RWPE2 (cell line): Measurements from ENCODE around the gene GORASP2.
A peak's percentile ranks its signal among the peaks of the same experiment; 100 is the strongest.

Source experiments
- ATAC-seq: fragments of 200-7000 bp; cut with Tn5 transposase; 3 replicates; pipeline ENCODE4 v1.9.1; 2021; ENCODE audit warnings: low read depth
- DNase-seq: peaks from one replicate; pipeline ENCODE4 v3.0.0-alpha.2; 2020; ENCODE audit warnings: low spot score
- H3K27ac ChIP-seq: fragments of 450-650 bp; 2 replicates; pipeline ENCODE4 v1.5.1; 2017; ENCODE audit warnings: mild to moderate bottlenecking; ENCODE audit not compliant: poor library complexity, severe bottlenecking
- H3K27me3 ChIP-seq: fragments of 250-450 bp; sonication (Bioruptor Pico); 2 replicates; pipeline ENCODE4 v1.5.1; 2021; ENCODE audit warnings: mild to moderate bottlenecking, moderate library complexity; ENCODE audit not compliant: insufficient read depth, poor library complexity, severe bottlenecking
- H3K36me3 ChIP-seq: fragments of 250-450 bp; sonication (Bioruptor Pico); 2 replicates; pipeline ENCODE4 v1.5.1; 2020; ENCODE audit warnings: low read depth, mild to moderate bottlenecking, moderate library complexity
- H3K4me1 ChIP-seq: fragments of 250-450 bp; sonication (Bioruptor Pico); 2 replicates; pipeline ENCODE4 v1.5.1; 2021; ENCODE audit warnings: mild to moderate bottlenecking, moderate library complexity; ENCODE audit not compliant: insufficient read depth, poor library complexity, severe bottlenecking
- H3K4me3 ChIP-seq: fragments of 250-450 bp; sonication (Bioruptor Pico); 2 replicates; pipeline ENCODE4 v1.5.1; 2021; ENCODE audit warnings: mild to moderate bottlenecking, moderate library complexity; ENCODE audit not compliant: severe bottlenecking
- H3K9me3 ChIP-seq: fragments of 250-450 bp; sonication (Bioruptor Pico); 2 replicates; pipeline ENCODE4 v1.5.1; 2021; ENCODE audit warnings: mild to moderate bottlenecking, moderate library complexity; ENCODE audit not compliant: severe bottlenecking
- CTCF ChIP-seq: fragments of 450-650 bp; IDR thresholded peaks from one replicate; pipeline ENCODE4 v1.5.1; 2017; ENCODE audit warnings: mild to moderate bottlenecking, moderate library complexity; ENCODE audit not compliant: poor library complexity, severe bottlenecking

Gene GORASP2

DNA sequence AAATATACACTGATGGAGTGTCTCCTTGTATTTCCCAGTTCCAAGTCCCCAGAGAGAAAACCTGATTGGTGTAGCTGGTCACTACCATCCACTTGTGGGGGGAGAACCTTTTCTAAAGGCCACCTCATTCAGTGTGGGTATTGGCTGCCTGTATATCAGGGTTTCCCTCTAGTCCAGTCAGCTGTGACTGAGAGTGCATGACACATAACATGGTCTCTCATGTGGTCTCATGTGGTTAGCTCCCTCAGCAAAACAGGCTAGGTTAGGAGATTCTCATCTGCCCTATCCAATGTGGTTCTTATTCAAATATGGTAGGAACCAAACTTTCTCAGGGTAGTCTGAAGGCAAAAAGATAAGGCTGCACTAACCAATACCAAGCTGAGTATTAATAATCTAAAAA, 4.1 kb upstream of the GORASP2 start:
- H3K27ac ChIP-seq, result no peak overlapping the region

GRCh38 chr2:170925923-170926322, 3.1 kb upstream of the GORASP2 start:
- H3K4me1 ChIP-seq, result peaks cover 5% of the 10 kb centered on the region
- no peaks in the 10 kb centered on the region for H3K27me3 ChIP-seq

More for the DNA sequence above, 4.1 kb upstream of the GORASP2 start:
- Histone ChIP-seq H3K36me3 (no peaks in the 10 kb centered on the region), H3K27me3 (no peaks in the 10 kb centered on the region), H3K9me3 (peaks cover 2% of the 10 kb centered on the region), H3K4me1 (peaks cover 5% of the 10 kb centered on the region), H3K4me3 (no peak overlapping the region)
- ATAC-seq (no peak), DNase-seq (no peak)
- no peak for TF ChIP-seq CTCF

GRCh38 chr2:170926743-170927297, 2.2 kb upstream of the GORASP2 start:
- Histone ChIP-seq H3K4me1 (peaks cover 5% of the 10 kb centered on the region), H3K27me3 (no peaks in the 10 kb centered on the region), H3K9me3 (peaks cover 2% of the 10 kb centered on the region), H3K4me3 (no peak overlapping the region), H3K36me3 (peaks cover 14% of the 10 kb centered on the region), H3K27ac (no peak overlapping the region)
- TF ChIP-seq CTCF, result no peak
- ATAC-seq (no peak), DNase-seq (no peak)

More at GRCh38 chr2:170925923-170926322, 3.1 kb upstream of the GORASP2 start:
- TF ChIP-seq CTCF, result no peak
- ATAC-seq (no peak), DNase-seq (no peak)
- peaks cover 2% of the 10 kb centered on the region for H3K9me3 ChIP-seq
- H3K4me3 ChIP-seq, result no peak overlapping the region
- no peak overlapping the region for H3K27ac ChIP-seq
- H3K36me3 ChIP-seq, result peaks cover 5% of the 10 kb centered on the region; the same call in 1 of the 2 replicates

- Histone ChIP-seq H3K9me3 (peaks cover 2% of the 10 kb centered on the region), H3K36me3 (peaks cover 23% of the 10 kb centered on the region), H3K27me3 (no peaks in the 10 kb centered on the region), H3K4me1 (peaks cover 5% of the 10 kb centered on the region), H3K27ac (peak overlapping the region; percentile 72), H3K4me3 (peak overlapping the region; percentile 80)
- no peak for TF ChIP-seq CTCF
- no peak for DNase-seq
- peak; percentile 0; the same call in 1 of the 3 replicates for ATAC-seq
Measured at GRCh38 chr2:170928036-170928823, 823 bp upstream of the GORASP2 start.

DNA sequence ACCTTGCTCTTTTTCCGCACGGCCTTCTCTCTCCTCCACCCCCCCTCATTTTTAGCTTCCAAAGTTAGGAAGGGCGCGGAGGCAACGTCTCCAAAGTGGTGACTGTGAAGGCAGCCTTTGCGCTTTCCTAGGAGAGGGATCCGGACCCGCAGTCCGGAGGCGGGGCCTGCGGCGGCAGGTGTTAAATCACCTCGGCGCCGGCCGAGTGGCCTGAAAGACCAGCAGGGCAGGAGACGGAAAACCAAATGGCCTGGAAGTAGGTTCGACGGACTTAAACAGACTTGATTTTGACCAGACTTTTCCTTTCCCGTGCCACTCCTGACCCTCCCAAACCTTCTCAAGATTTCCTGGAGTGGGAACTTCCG, 615 bp downstream of the GORASP2 start:
- Histone ChIP-seq H3K9me3 (no peaks in the 10 kb centered on the region), H3K27me3 (no peaks in the 10 kb centered on the region), H3K4me3 (peak overlapping the region; percentile 80), H3K36me3 (peaks cover 28% of the 10 kb centered on the region), H3K4me1 (peaks cover 5% of the 10 kb centered on the region), H3K27ac (peak overlapping the region; percentile 72)
- no peak for DNase-seq
- ATAC-seq, result peak; percentile 10; the same call in 2 of the 3 replicates
- no peak for TF ChIP-seq CTCF
